Measurements from ENCODE around the gene SLC39A7.

- TF ChIP-seq CTCF (conservative IDR thresholded peaks at IDR 0.05; ENCODE audit: low read depth, low read length) (no peak), POLR2A (IDR thresholded peaks at IDR 0.05; ENCODE audit: low read depth, low read length) (no peak), CEBPB (IDR thresholded peaks at IDR 0.05; ENCODE audit: low read depth, low read length) (no peak), BHLHE40 (IDR thresholded peaks at IDR 0.05; ENCODE audit: low read depth, low read length) (no peak), RFX5 (IDR thresholded peaks at IDR 0.05; ENCODE audit: low read depth, low read length) (no peak), RAD21 (IDR thresholded peaks at IDR 0.05; ENCODE audit: low read length) (no peak), FOS (IDR thresholded peaks at IDR 0.05; ENCODE audit: low read depth, low read length) (no peak), MAZ (IDR thresholded peaks at IDR 0.05; ENCODE audit: borderline replicate concordance, low read depth, low read length) (no peak)
- TF ChIP-seq, protein P1, sequence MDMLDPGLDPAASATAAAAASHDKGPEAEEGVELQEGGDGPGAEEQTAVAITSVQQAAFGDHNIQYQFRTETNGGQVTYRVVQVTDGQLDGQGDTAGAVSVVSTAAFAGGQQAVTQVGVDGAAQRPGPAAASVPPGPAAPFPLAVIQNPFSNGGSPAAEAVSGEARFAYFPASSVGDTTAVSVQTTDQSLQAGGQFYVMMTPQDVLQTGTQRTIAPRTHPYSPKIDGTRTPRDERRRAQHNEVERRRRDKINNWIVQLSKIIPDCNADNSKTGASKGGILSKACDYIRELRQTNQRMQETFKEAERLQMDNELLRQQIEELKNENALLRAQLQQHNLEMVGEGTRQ (IDR thresholded peaks at IDR 0.05; ENCODE audit: low read depth, low read length): no peak
Observed at GRCh38 chr6:33176906-33177305, 23.8 kb upstream of the SLC39A7 start.

Data from IMR-90 (cell line).